Karpas-422 (cell line): Measurements from ENCODE around the gene SHD. TPM values are rescaled to one million over a fixed set of nuclear protein-coding genes. Genes with fewer than 3 reads are reported as not detected.
"Not testable (repeated sequence)": the region's sequence is repeated elsewhere in the genome, so short reads cannot be mapped to it uniquely, and the experiment has no call there.

Experiments
- DNase-seq: peaks from one replicate; pipeline ENCODE4 v3.0.0-alpha.2; 2015
- H2AFZ ChIP-seq: fragments of 200-600 bp; sonication (generic); 2 replicates; pipeline ENCODE4 v1.6.1; 2014; ENCODE audit warnings: antibody characterized with exemption, low read length, mixed read lengths
- H3K27ac ChIP-seq: fragments of 200-600 bp; sonication (generic); 2 replicates; pipeline ENCODE4 v1.5.1; 2014; ENCODE audit warnings: mild to moderate bottlenecking, low read length, moderate library complexity
- H3K27me3 ChIP-seq: fragments of 200-600 bp; sonication (generic); 2 replicates; pipeline ENCODE4 v1.6.1; 2014; ENCODE audit warnings: low read length, mixed read lengths
- H3K36me3 ChIP-seq: fragments of 200-600 bp; sonication (generic); 2 replicates; pipeline ENCODE4 v1.6.1; 2014; ENCODE audit warnings: low read length, mixed read lengths; ENCODE audit not compliant: insufficient read depth
- H3K4me1 ChIP-seq: fragments of 200-600 bp; sonication (generic); 2 replicates; pipeline ENCODE4 v1.6.1; 2014; ENCODE audit warnings: mild to moderate bottlenecking, low read length, mixed read lengths
- H3K4me2 ChIP-seq: fragments of 200-600 bp; sonication (generic); 2 replicates; pipeline ENCODE4 v1.6.1; 2014; ENCODE audit warnings: low read length, low read depth, mild to moderate bottlenecking; ENCODE audit not compliant: poor library complexity, severe bottlenecking
- H3K4me3 ChIP-seq: fragments of 200-600 bp; sonication (generic); 2 replicates; pipeline ENCODE4 v1.5.1; 2014; ENCODE audit warnings: mild to moderate bottlenecking, antibody characterized with exemption, low read length, mixed read lengths
- H3K79me2 ChIP-seq: fragments of 200-600 bp; sonication (generic); 2 replicates; pipeline ENCODE4 v1.6.1; 2014; ENCODE audit warnings: mild to moderate bottlenecking, low read length, mixed read lengths
- H3K9ac ChIP-seq: fragments of 200-600 bp; sonication (generic); 2 replicates; pipeline ENCODE4 v1.6.0; 2014; ENCODE audit warnings: low read length
- H3K9me2 ChIP-seq: fragments of 200-600 bp; sonication (generic), shearing (Covaris generic); replicated peaks from 2 replicates; pipeline ENCODE4 v1.6.0; 2014; ENCODE audit warnings: mild to moderate bottlenecking, low read length, moderate library complexity; ENCODE audit not compliant: insufficient read depth
- H3K9me3 ChIP-seq: fragments of 300-700, 200-600 bp; sonication (generic); 2 replicates; pipeline ENCODE4 v1.6.1; 2014; ENCODE audit warnings: low read length, mixed read lengths
- H4K20me1 ChIP-seq: fragments of 200-600 bp; sonication (generic); 2 replicates; pipeline ENCODE4 v1.6.1; 2014; ENCODE audit warnings: mild to moderate bottlenecking, antibody characterized with exemption, low read length, low read depth; ENCODE audit not compliant: insufficient read depth
- total RNA-seq: library from RNA; depleted of rRNA; stranded (reverse); fragments of >200 nt; shearing (Covaris generic); gene quantifications from 2 replicates; pipeline ENCODE4 v1.2.3, GENCODE V29; 2014; ENCODE audit warnings: low replicate concordance

The SHD gene
- total RNA-seq, 1 experiment from 2014 or later = not detected

DNA sequence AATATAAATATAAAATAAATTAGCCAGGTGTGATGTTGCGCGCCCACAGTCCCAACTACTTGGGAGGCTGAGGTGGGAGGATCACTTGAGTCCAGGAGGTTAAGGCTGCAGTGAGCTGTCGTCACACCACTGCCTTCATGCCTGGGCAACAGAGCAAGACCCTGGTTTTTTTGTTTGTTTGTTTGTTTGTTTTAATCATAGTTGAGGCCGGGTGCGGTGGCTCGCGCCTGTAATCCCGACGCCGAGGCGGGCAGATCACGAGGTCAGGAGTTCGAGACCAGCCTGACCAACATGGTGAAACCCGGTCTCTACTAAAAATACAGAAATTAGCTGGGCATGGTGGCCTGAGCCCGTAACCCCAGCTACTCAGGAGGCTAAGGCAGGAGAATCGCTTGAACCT lies 41.6 kb upstream of the SHD start:
- not testable (repeated sequence) for H3K9ac ChIP-seq, H3K79me2 ChIP-seq, H3K27me3 ChIP-seq, H3K36me3 ChIP-seq, H3K27ac ChIP-seq, H4K20me1 ChIP-seq, DNase-seq, H3K9me3 ChIP-seq, H3K4me1 ChIP-seq, H3K4me2 ChIP-seq, H3K9me2 ChIP-seq, H3K4me3 ChIP-seq, H2AFZ ChIP-seq

DNA sequence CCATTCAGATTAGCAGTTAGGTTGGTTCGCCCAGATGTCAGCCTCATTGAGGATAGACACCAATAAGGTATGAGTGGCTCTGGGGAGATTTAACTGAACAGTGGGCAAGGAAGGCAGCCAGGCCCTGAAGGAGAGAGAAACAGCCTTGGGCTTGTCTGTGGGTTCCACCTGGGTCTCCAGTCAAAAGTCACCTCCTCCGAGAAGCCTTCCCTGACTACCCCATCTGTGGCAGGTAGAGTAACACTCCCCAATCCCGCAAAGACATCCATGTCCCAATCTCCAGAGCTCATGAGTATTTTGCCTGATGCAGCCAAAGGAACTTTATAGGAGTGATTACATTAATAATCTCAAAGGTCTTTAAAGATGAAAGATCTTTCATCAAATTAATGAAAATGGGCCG lies 40.2 kb upstream of the SHD start:
- no peaks in the 10 kb centered on the region for H3K79me2 ChIP-seq
- H3K4me1 ChIP-seq = no peaks in the 10 kb centered on the region
- H4K20me1 ChIP-seq = no peaks in the 10 kb centered on the region
- no peak overlapping the region for H3K4me3 ChIP-seq
- no peak overlapping the region for H3K9ac ChIP-seq
- no peaks in the 10 kb centered on the region for H3K9me2 ChIP-seq
- no peaks in the 10 kb centered on the region for H3K9me3 ChIP-seq
- no peak overlapping the region for H3K4me2 ChIP-seq
- no peak for DNase-seq
- H3K27me3 ChIP-seq = no peaks in the 10 kb centered on the region
- no peak overlapping the region for H3K27ac ChIP-seq
- H3K36me3 ChIP-seq = no peaks in the 10 kb centered on the region
- no peak overlapping the region for H2AFZ ChIP-seq

DNA sequence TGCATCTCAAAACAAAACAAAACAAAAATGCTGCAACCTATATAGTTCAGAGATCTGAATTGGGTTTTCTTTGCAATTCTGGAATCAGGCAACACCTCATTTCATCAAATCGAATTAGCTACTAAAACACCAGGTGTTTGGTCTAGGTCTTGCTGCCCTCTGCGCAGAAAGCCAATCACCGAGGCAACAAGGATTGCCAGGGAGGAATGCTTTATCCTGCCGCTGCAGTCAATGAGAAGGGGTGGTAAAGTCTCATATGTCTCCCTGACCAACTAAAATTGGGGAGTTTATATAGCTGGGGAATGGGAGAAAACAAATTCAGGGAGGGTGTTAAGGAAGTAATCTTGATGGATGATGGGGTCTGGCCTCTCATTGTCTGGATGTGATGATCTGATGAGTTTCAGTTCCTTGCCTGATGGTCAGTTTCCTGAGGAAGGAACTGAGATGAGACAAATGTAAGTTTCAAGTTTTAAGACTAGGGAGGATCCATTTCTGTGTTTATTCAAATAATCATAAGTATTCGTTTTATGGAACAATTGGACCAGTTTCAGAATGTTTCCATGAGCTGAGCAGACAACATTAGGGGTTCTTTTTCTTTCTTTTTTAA lies 37.1 kb upstream of the SHD start:
- Histone ChIP-seq H2AFZ (no peak overlapping the region), H3K9ac (no peak overlapping the region), H3K4me3 (no peak overlapping the region)

DNA sequence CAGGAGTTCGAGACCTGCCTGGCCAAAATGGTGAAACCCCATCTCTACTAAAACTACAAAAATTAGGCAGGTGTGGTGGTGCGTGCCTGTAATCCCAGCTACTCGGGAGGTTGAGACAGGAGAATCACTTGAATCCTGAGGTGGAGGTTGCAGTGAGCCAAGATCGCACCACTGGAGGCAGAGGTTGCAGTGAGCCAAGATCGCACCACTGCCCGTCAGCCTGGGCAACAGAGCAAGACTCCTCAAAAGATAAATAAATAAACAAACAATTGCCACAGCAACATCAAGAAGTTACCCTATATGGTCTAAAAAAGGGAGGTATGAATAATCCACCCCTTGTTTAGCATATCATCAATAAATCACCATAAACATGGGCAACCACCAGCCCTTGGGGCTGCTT lies 33.1 kb upstream of the SHD start:
- not testable (repeated sequence) for H3K27me3 ChIP-seq, H3K9ac ChIP-seq, DNase-seq, H3K9me2 ChIP-seq, H3K9me3 ChIP-seq, H3K36me3 ChIP-seq, H4K20me1 ChIP-seq, H3K27ac ChIP-seq
- Histone ChIP-seq H2AFZ (peak overlapping the region; percentile 64), H3K79me2 (peaks cover 13% of the 10 kb centered on the region), H3K4me2 (peak overlapping the region; percentile 66), H3K4me1 (peaks cover 14% of the 10 kb centered on the region), H3K4me3 (peak overlapping the region; percentile 76)

More for the DNA sequence above, 37.1 kb upstream of the SHD start:
- Histone ChIP-seq H4K20me1 (no peaks in the 10 kb centered on the region), H3K4me2 (no peak overlapping the region), H3K4me1 (peaks cover 6% of the 10 kb centered on the region), H3K27me3 (no peaks in the 10 kb centered on the region), H3K27ac (no peak overlapping the region), H3K79me2 (no peaks in the 10 kb centered on the region), H3K36me3 (no peaks in the 10 kb centered on the region), H3K9me3 (no peaks in the 10 kb centered on the region), H3K9me2 (no peaks in the 10 kb centered on the region)
- DNase-seq = no peak

DNA sequence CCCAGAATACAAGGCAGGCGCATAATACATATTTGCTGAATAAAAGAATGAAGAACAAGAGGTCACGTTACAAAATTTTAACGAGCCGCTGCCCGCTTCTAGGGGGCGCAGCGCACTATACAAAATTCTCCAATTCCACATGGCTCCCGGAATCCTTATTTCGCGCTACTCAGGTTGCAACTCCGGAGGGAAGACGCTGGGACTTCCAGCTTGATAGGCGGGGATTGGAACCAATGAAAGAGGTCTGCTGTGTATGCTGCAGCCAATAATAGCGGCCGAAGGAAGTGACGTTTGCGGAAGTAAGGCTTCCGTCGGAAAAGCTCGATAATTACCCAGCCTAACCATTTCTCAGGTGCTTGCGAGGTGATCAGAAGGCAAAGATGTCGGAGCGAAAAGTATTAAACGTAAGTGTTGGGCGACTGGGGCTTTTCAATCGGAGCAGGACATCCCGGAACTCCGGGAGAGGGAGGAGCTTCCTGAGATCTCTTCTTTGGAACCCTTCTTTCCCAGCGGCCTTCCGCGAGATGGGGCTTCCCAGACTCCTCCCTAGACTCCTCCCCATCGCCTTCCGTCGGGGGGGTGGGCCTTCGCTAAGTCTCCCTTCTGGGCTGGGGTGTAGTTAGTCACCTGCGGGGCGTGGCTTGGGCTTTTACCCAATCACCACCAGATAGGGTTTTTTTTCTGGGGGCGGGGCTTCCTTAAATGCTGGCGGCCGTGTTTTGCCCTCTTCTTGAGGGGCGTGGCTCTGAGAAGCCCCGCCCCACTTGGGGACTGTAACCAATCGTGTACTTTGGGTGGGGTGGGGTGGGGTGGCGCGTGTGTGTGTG lies 32.1 kb upstream of the SHD start, which contains the start of gene YJU2:
YJU2 (plus strand) TSS at position 314 of the 827 bp plus-strand sequence; CDS start at position 381, 67 bp downstream.
- Histone ChIP-seq H3K4me2 (peak within 1 kb of the TSS; percentile 66), H2AFZ (peak within 1 kb of the TSS; percentile 64), H3K4me1 (peaks cover 14% of the 10 kb centered on the region), H3K79me2 (peaks cover 13% of the 10 kb centered on the region), H4K20me1 (no peaks in the 10 kb centered on the region), H3K4me3 (peak within 1 kb of the TSS; percentile 76), H3K9ac (peak within 1 kb of the TSS; percentile 80), H3K36me3 (peaks cover 13% of the 10 kb centered on the region), H3K9me2 (no peaks in the 10 kb centered on the region), H3K27me3 (no peaks in the 10 kb centered on the region), H3K9me3 (no peaks in the 10 kb centered on the region), H3K27ac (peak within 1 kb of the TSS; percentile 81)
- DNase-seq = peak; percentile 100

DNA sequence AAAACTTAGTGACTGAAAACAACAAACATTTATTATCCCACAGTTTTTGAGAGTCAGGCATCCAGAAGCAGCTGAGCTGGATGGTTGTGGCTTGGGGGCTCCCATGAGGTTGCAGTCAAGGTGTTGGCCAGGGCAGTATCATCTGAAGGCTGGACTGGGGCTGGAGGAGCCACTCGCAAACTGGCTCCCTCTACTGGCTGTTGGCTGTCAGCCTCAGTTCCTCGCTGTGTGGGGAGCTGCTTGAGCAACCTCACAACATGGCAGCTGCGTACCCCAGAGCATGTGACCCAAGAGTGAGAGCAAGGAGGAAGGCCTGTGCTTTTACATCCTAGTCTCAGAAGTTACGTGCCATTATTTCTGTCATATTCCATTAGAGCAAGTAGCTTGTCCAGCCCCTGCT lies 22.5 kb upstream of the SHD start:
- H3K9ac ChIP-seq = no peak overlapping the region
- no peak overlapping the region for H3K27ac ChIP-seq
- H3K4me1 ChIP-seq = no peaks in the 10 kb centered on the region
- no peaks in the 10 kb centered on the region for H3K79me2 ChIP-seq
- no peaks in the 10 kb centered on the region; the same call in 1 of the 2 replicates for H3K9me3 ChIP-seq
- no peaks in the 10 kb centered on the region for H3K27me3 ChIP-seq
- H3K4me2 ChIP-seq = no peak overlapping the region
- no peak overlapping the region for H3K4me3 ChIP-seq
- DNase-seq = peak; percentile 47
- peaks cover 33% of the 10 kb centered on the region for H3K36me3 ChIP-seq
- no peaks in the 10 kb centered on the region for H4K20me1 ChIP-seq
- H2AFZ ChIP-seq = no peak overlapping the region
- H3K9me2 ChIP-seq = no peaks in the 10 kb centered on the region

DNA sequence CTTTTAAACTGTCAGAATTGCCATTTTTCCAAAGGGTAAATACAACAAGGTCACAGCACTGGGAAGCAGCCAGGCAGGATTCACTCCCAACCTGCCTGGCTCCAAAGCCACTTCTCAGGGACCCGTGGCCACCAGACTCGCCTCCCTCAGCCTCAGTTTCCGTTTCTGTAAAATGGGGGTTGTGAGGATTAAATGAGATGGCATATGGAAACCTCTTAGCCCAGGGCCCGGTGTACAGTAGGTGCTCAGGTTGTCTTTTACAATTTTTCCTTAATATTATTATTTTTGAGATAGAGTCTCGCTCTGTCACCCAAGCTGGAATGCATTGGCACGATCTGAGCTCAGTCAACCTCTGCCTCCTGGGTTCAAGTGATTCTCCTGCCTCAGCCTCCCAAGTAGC lies 22.0 kb upstream of the SHD start:
- no peaks in the 10 kb centered on the region for H3K79me2 ChIP-seq
- H3K4me3 ChIP-seq = no peak overlapping the region
- H2AFZ ChIP-seq = no peak overlapping the region
- DNase-seq = no peak
- no peak overlapping the region for H3K27ac ChIP-seq
- peaks cover 29% of the 10 kb centered on the region for H3K36me3 ChIP-seq
- H3K9me3 ChIP-seq = no peaks in the 10 kb centered on the region; the same call in 1 of the 2 replicates
- H3K4me1 ChIP-seq = no peaks in the 10 kb centered on the region
- H4K20me1 ChIP-seq = no peaks in the 10 kb centered on the region
- H3K9me2 ChIP-seq = no peaks in the 10 kb centered on the region
- no peaks in the 10 kb centered on the region for H3K27me3 ChIP-seq
- H3K4me2 ChIP-seq = no peak overlapping the region
- H3K9ac ChIP-seq = no peak overlapping the region

DNA sequence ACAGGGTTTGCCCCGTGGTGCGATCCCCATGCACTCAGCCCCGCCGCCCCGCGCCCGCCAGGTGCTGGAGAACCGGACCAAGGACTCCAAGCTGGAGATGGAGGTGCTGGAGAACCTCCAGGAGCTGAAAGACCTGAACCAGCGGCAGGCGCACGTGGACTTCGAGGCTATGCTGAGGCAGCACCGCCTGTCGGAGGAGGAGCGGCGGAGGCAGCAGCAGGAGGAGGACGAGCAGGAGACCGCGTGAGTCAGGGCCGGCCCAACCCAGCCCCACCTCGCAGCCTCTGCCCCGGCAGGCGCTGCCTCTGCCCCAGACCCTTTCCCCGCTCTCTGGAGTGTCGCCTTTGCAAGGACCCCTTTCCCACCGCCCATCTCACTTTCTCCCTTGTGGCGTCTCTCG lies 20.9 kb upstream of the SHD start:
- Histone ChIP-seq H2AFZ (no peak overlapping the region), H3K4me2 (no peak overlapping the region), H3K4me1 (no peaks in the 10 kb centered on the region), H3K27me3 (no peaks in the 10 kb centered on the region), H3K9me2 (no peaks in the 10 kb centered on the region), H3K36me3 (peaks cover 23% of the 10 kb centered on the region), H4K20me1 (no peaks in the 10 kb centered on the region), H3K79me2 (no peaks in the 10 kb centered on the region), H3K4me3 (no peak overlapping the region), H3K9ac (no peak overlapping the region), H3K27ac (no peak overlapping the region), H3K9me3 (no peaks in the 10 kb centered on the region; the same call in 1 of the 2 replicates)
- no peak for DNase-seq
